Lower leg skin (tissue), 4 donors: Measurements from ENCODE around the gene ORM2. TPM values are rescaled to one million over a fixed set of nuclear protein-coding genes. Genes with fewer than 3 reads are reported as not detected.

Experiments used
- DNase-seq, 2 donors: peaks; one replicate each; pipeline ENCODE4 v3.0.0-alpha.2; 2019; ENCODE audit warnings: low spot score in 2 of 2
- H3K4me3 ChIP-seq: fragments of 200-600 bp; sonication (generic); 2 replicates; pipeline ENCODE4 v1.5.1; 2017; ENCODE audit warnings: mild to moderate bottlenecking, low read depth; ENCODE audit not compliant: poor library complexity, severe bottlenecking
- POLR2A ChIP-seq, 2 donors: fragments of 450-650 bp; IDR thresholded peaks; one replicate each; pipeline ENCODE4 v1.6.1; 2016 to 2017; ENCODE audit warnings: antibody characterized with exemption in 2 of 2, mild to moderate bottlenecking in 1 of 2, moderate library complexity in 1 of 2
- WGBS, 2 donors: methylation state at CpG; one replicate each; pipeline ENCODE4 v1.1.5; 2018; 5-methylcytosine and 5-hydroxymethylcytosine counted together
- intact Hi-C: fragments of 100-400 bp; cut with DNase I; formaldehyde crosslinking; loops from one replicate; pipeline ENCODE4 v1.15.0; 2023; ENCODE audit warnings: low total_unique reads
- total RNA-seq, 4 donors: library from RNA; depleted of rRNA; stranded (reverse); fragments of >200 nt; gene quantifications; one replicate each; pipeline ENCODE4 v1.1.0, GENCODE V29; 2016
- TF ChIP-seq, protein P1 (sequence below), 3 donors: fragments of 450-650 bp; IDR thresholded peaks; one replicate each; pipeline ENCODE4 v1.5.1; 2016; ENCODE audit warnings: antibody characterized with exemption in 3 of 3, mild to moderate bottlenecking in 3 of 3, moderate library complexity in 2 of 3

The ORM2 gene
- total RNA-seq, 4 donors from 2014 or later, result not detected

GRCh38 chr9:114310471-114311450 is 18.9 kb upstream of the ORM2 start:
- WGBS, 2 donors, result 86 to 87% methylated on average over 22 of the region's 22 CpGs
- TF ChIP-seq POLR2A (IDR thresholded peaks at IDR 0.05), result no peak
- TF ChIP-seq, protein P1, sequence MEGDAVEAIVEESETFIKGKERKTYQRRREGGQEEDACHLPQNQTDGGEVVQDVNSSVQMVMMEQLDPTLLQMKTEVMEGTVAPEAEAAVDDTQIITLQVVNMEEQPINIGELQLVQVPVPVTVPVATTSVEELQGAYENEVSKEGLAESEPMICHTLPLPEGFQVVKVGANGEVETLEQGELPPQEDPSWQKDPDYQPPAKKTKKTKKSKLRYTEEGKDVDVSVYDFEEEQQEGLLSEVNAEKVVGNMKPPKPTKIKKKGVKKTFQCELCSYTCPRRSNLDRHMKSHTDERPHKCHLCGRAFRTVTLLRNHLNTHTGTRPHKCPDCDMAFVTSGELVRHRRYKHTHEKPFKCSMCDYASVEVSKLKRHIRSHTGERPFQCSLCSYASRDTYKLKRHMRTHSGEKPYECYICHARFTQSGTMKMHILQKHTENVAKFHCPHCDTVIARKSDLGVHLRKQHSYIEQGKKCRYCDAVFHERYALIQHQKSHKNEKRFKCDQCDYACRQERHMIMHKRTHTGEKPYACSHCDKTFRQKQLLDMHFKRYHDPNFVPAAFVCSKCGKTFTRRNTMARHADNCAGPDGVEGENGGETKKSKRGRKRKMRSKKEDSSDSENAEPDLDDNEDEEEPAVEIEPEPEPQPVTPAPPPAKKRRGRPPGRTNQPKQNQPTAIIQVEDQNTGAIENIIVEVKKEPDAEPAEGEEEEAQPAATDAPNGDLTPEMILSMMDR (IDR thresholded peaks at IDR 0.05), result no peak
- intact Hi-C loops, result loop anchor here (1.0 kb wide), 1 partner anchor 223 kb away; no protein-coding TSS in a partner anchor
- peak in 1 of 2 donors; percentile 74 for DNase-seq
- no peak overlapping the region for H3K4me3 ChIP-seq

GRCh38 chr9:114311571-114312512 is 17.8 kb upstream of the ORM2 start:
- peak in 1 of 2 donors; percentile 81 for DNase-seq
- no peak for TF ChIP-seq POLR2A (IDR thresholded peaks at IDR 0.05)
- TF ChIP-seq, protein P1 (IDR thresholded peaks at IDR 0.05), result no peak
- 92 to 94% methylated on average over 28 of the region's 28 CpGs for WGBS, 2 donors
- intact Hi-C loops, result loop anchor here (1.0 kb wide), 1 partner anchor 225 kb away; no protein-coding TSS in a partner anchor
- H3K4me3 ChIP-seq, result no peak overlapping the region

DNA sequence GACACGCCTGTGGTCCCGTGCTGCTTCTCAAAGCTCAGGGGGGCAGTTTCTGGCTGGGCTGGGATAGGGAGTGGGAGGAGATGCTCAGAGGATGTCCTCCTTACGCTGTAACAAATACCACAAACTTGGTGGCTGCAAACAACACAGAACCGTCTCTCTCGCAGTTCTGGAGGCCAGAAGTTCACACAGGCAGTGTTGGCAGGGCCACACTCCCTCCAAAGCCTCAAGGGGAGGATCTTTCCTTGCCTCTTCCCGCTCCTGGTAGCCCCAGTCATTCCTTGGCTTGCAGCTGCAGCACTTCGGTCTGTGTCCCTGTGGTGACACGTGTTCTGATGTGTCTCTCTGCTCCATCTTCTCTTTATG is 17.2 kb upstream of the ORM2 start:
- peak in 1 of 2 donors; percentile 57 for DNase-seq
- intact Hi-C loops, result no loop called here
- 77 to 78% methylated on average over 8 of the region's 8 CpGs for WGBS, 2 donors
- no peak overlapping the region for H3K4me3 ChIP-seq
- no peak for TF ChIP-seq POLR2A (IDR thresholded peaks at IDR 0.05)
- TF ChIP-seq, protein P1 (IDR thresholded peaks at IDR 0.05), result no peak

DNA sequence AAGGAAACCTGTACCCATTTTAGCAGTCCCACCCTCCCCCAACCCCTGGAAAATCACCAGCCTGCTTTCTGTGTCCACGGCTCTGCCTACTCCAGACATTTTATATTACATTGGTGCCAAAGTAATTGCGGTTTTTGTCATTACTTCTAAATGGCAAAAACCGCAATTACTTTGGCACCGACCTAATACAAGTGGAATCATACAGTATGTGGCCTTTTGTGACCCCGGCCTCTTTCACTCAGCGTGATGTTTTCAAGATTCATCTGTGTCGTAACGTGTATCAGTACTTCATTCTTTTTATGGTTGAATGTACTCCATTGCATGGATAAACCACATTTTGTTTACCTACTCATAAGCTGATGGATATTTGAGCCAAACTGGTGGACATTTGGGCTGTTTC is 16.5 kb upstream of the ORM2 start:
- no peak for TF ChIP-seq POLR2A (IDR thresholded peaks at IDR 0.05)
- TF ChIP-seq, protein P1 (IDR thresholded peaks at IDR 0.05), result no peak
- H3K4me3 ChIP-seq, result no peak overlapping the region
- peak in 1 of 2 donors; percentile 21 for DNase-seq
- 80 to 83% methylated on average over 8 of the region's 8 CpGs for WGBS, 2 donors
- intact Hi-C loops, result no loop called here

DNA sequence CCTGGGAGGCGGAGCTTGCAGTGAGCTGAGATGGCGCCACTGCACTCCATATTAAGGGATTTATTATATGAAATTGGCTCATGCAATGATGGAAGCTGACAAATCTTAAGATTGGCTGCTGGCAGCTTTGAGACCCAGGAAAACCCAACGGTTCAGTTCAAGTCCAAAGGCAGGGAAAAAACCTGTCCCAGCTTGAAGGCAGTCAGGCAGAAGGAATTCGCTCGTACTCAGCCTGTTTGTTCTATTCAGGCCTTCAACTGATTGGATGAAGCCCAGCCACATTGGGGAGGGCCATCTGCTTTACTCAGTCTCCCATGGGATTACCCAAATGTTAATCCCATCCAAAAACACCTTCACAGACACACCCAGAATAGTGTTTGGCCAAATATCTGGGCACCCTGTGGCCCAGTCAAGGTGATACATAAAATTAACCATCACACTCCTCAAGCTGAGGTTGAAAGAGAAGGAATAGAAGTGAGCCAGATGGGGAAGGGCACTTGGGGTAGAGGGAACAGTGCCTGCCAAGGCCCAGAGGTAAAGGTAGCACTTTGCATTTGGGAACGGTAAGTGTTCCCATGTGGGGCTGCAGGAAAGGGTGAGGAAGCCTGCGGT is 15.3 kb upstream of the ORM2 start:
- no peak overlapping the region for H3K4me3 ChIP-seq
- 69 to 72% methylated on average over 7 of the region's 7 CpGs for WGBS, 2 donors
- peak in 1 of 2 donors; percentile 39 for DNase-seq
- TF ChIP-seq, protein P1 (IDR thresholded peaks at IDR 0.05), result no peak
- TF ChIP-seq POLR2A (IDR thresholded peaks at IDR 0.05), result no peak
- intact Hi-C loops, result no loop called here
